Left ventricle myocardium inferior (tissue), 1 donor: Measurements from ENCODE around the gene ADA. TPM values are rescaled to one million over a fixed set of nuclear protein-coding genes. Genes with fewer than 3 reads are reported as not detected.

Experiments
- DNase-seq: peaks from one replicate; pipeline ENCODE4 v3.0.0-alpha.2; 2020
- H3K27ac ChIP-seq: fragments of 200-600 bp; replicated peaks from 2 replicates; pipeline ENCODE4 v1.8.0; 2021
- H3K27me3 ChIP-seq: fragments of 200-600 bp; 2 replicates; pipeline ENCODE4 v1.8.0; 2021; ENCODE audit warnings: low read depth
- H3K36me3 ChIP-seq: fragments of 200-600 bp; 2 replicates; pipeline ENCODE4 v1.8.0; 2021
- H3K4me1 ChIP-seq: fragments of 200-600 bp; 2 replicates; pipeline ENCODE4 v1.8.0; 2021
- H3K4me3 ChIP-seq: fragments of 200-600 bp; 2 replicates; pipeline ENCODE4 v1.8.0; 2021; ENCODE audit warnings: mild to moderate bottlenecking, moderate library complexity
- H3K9me3 ChIP-seq: fragments of 200-600 bp; replicated peaks from 2 replicates; pipeline ENCODE4 v1.8.0; 2021
- CTCF ChIP-seq: fragments of 200-600 bp; IDR thresholded peaks from 2 replicates; pipeline ENCODE4 v1.8.0; 2021; ENCODE audit warnings: antibody characterized with exemption, mild to moderate bottlenecking, borderline replicate concordance
- intact Hi-C: fragments of 100-400 bp; cut with micrococcal nuclease; formaldehyde crosslinking; loops from one replicate; pipeline ENCODE4 v1.11.0; 2022
- total RNA-seq: library from RNA; stranded (reverse); fragmentation: NEBNext Ultra II Directional; extraction: Animal tissue kit (Norgen Biotek cat#: 25700); gene quantifications from one replicate; pipeline ENCODE4 v1.2.1, GENCODE V29; 2021
- donor health status: DM: no; HTN: yes; CAD: no; lungs with severe emphysema.

The ADA gene
- total RNA-seq, 1 donor from 2014 or later = 6.7 TPM

- peaks cover 93% of the 10 kb centered on the region for H3K4me1 ChIP-seq
- H3K4me3 ChIP-seq = peak overlapping the region; percentile 51
- DNase-seq = no peak
- H3K36me3 ChIP-seq = peaks cover 11% of the 10 kb centered on the region
- H3K9me3 ChIP-seq = no peaks in the 10 kb centered on the region
- no peaks in the 10 kb centered on the region for H3K27me3 ChIP-seq
- intact Hi-C loops = loop anchor here (10.0 kb wide), 1 partner anchor 63 kb away; no protein-coding TSS in a partner anchor
- peak overlapping the region; percentile 93 for H3K27ac ChIP-seq
- TF ChIP-seq CTCF = no peak
Measured at GRCh38 chr20:44597516-44597915, 54.0 kb downstream of the ADA start.

GRCh38 chr20:44596876-44597275, 54.6 kb downstream of the ADA start:
- Histone ChIP-seq H3K4me1 (peaks cover 93% of the 10 kb centered on the region), H3K4me3 (no peak overlapping the region), H3K27ac (peak overlapping the region; percentile 93), H3K27me3 (no peaks in the 10 kb centered on the region), H3K9me3 (no peaks in the 10 kb centered on the region), H3K36me3 (peaks cover 17% of the 10 kb centered on the region)
- no peak for TF ChIP-seq CTCF
- no peak for DNase-seq
- intact Hi-C loops = loop anchor here (10.0 kb wide), 1 partner anchor 62 kb away; no protein-coding TSS in a partner anchor

- H3K4me1 ChIP-seq = peaks cover 93% of the 10 kb centered on the region
- intact Hi-C loops = loop anchor here (10.0 kb wide), 1 partner anchor 61 kb away; no protein-coding TSS in a partner anchor
Measured at GRCh38 chr20:44596010-44596409, 55.5 kb downstream of the ADA start.

GRCh38 chr20:44594730-44595129, 56.8 kb downstream of the ADA start:
- Histone ChIP-seq H3K27me3 (no peaks in the 10 kb centered on the region), H3K4me1 (peaks cover 93% of the 10 kb centered on the region), H3K36me3 (peaks cover 38% of the 10 kb centered on the region), H3K9me3 (no peaks in the 10 kb centered on the region), H3K27ac (peak overlapping the region; percentile 93), H3K4me3 (no peak overlapping the region)
- DNase-seq = peak; percentile 39
- intact Hi-C loops = loop anchor here (10.0 kb wide), 1 partner anchor 60 kb away; no protein-coding TSS in a partner anchor
- no peak for TF ChIP-seq CTCF

More at GRCh38 chr20:44596010-44596409, 55.5 kb downstream of the ADA start:
- Histone ChIP-seq H3K9me3 (no peaks in the 10 kb centered on the region), H3K36me3 (peaks cover 25% of the 10 kb centered on the region), H3K4me3 (no peak overlapping the region), H3K27me3 (no peaks in the 10 kb centered on the region), H3K27ac (peak overlapping the region; percentile 93)
- no peak for DNase-seq
- no peak for TF ChIP-seq CTCF

- TF ChIP-seq CTCF = no peak
- intact Hi-C loops = loop anchor here (10.0 kb wide), 1 partner anchor 59 kb away; no protein-coding TSS in a partner anchor
- DNase-seq = no peak
- H3K4me1 ChIP-seq = peaks cover 93% of the 10 kb centered on the region
- H3K9me3 ChIP-seq = no peaks in the 10 kb centered on the region
- peak overlapping the region; percentile 93 for H3K27ac ChIP-seq
- no peak overlapping the region for H3K4me3 ChIP-seq
- H3K27me3 ChIP-seq = no peaks in the 10 kb centered on the region
- peaks cover 39% of the 10 kb centered on the region for H3K36me3 ChIP-seq
Measured at GRCh38 chr20:44593751-44594150, 57.7 kb downstream of the ADA start.
